HepG2 (cell line): ENCODE results near the gene CAGE1. TPM values are rescaled to one million over a fixed set of nuclear protein-coding genes. Genes with fewer than 3 reads are reported as not detected.
A peak's percentile ranks its signal among the peaks of the same experiment; 100 is the strongest.

Experiments
- NR2C2 ChIP-seq: sonication (generic); formaldehyde crosslinking; IDR thresholded peaks from 2 replicates; pipeline ENCODE4 v1.4.0; 2020; ENCODE audit warnings: missing genetic modification reagents, mild to moderate bottlenecking, moderate library complexity, borderline replicate concordance
- PCBP2 ChIP-seq: fragments of 200-400 bp; formaldehyde crosslinking; optimal IDR thresholded peaks from 2 replicates; pipeline ENCODE3; 2018; ENCODE audit warnings: low read length, low read depth; ENCODE audit not compliant: poor library complexity, severe bottlenecking
- PRPF4 ChIP-seq: fragments of 200-400 bp; formaldehyde crosslinking; IDR thresholded peaks from 2 replicates; pipeline ENCODE4 v1.6.1; 2016; ENCODE audit warnings: low read length, low read depth; ENCODE audit not compliant: poor library complexity, severe bottlenecking
- polyA plus RNA-seq, 8 experiments: library from polyadenylated mRNA; depleted of rRNA in 3 of 8; stranded (reverse) in 7 of 8; unstranded in 1 of 8; fragments of >200 nt; fragmentation: Illumina TruSeq in 4 of 8; extraction: Trizol in 4 of 8; gene quantifications; 2 replicates each; pipeline versions ENCODE4 v1.2.1 to v1.2.3, GENCODE V29; 2011 to 2016; ENCODE audit warnings: low read depth in 4 of 8, missing spikeins in 1 of 8, mixed read lengths in 1 of 8; ENCODE audit not compliant: insufficient read depth in 1 of 8
- total RNA-seq, 5 experiments: library from RNA; depleted of rRNA; stranded (reverse); fragments of >200 nt; fragmentation: Illumina TruSeq; extraction: Trizol; gene quantifications; 2 replicates each; pipeline ENCODE4 v1.2.3, GENCODE V29; 2016; ENCODE audit warnings: low read depth in 1 of 5
- TF ChIP-seq, protein P1 (sequence below): sonication (generic); formaldehyde crosslinking; IDR thresholded peaks from 2 replicates; pipeline ENCODE4 v1.5.0; 2020; ENCODE audit warnings: mild to moderate bottlenecking, missing genetic modification reagents, moderate library complexity
- TF ChIP-seq, protein P2 (sequence below): sonication (generic); formaldehyde crosslinking; IDR thresholded peaks from 2 replicates; pipeline ENCODE4 v1.4.0; 2020; ENCODE audit warnings: mild to moderate bottlenecking, low read depth, missing genetic modification reagents
- TF ChIP-seq, protein P3 (sequence below): IDR thresholded peaks from 2 replicates; pipeline ENCODE4 v1.6.1; 2016
- TF ChIP-seq, protein P4 (sequence below), 2 experiments: sonication (generic) in 1 of 2; formaldehyde crosslinking in 1 of 2; IDR thresholded peaks; 2 replicates each; pipeline versions ENCODE4 v1.5.1 to v1.6.1; 2011 to 2020; ENCODE audit warnings: borderline replicate concordance in 1 of 2, low read depth in 1 of 2, low read length in 1 of 2, mild to moderate bottlenecking in 1 of 2, missing genetic modification reagents in 1 of 2, moderate library complexity in 1 of 2
- TF ChIP-seq, protein P5 (sequence below): sonication (generic); formaldehyde crosslinking; IDR thresholded peaks from 2 replicates; pipeline ENCODE4 v1.4.0; 2020; ENCODE audit warnings: missing genetic modification reagents, borderline replicate concordance
- TF ChIP-seq, protein P6 (sequence below): sonication (generic); formaldehyde crosslinking; IDR thresholded peaks from one replicate; pipeline ENCODE4 v1.5.1; 2020; ENCODE audit warnings: mild to moderate bottlenecking, missing genetic modification reagents; ENCODE audit errors: not compliant biosample characterization

CAGE1 gene
- total and polyA plus RNA-seq, 2 of the 13 experiments (the other 11 are each of a cell fraction or from before 2014, with no cell fraction given): 0.03 to 0.15 TPM

DNA sequence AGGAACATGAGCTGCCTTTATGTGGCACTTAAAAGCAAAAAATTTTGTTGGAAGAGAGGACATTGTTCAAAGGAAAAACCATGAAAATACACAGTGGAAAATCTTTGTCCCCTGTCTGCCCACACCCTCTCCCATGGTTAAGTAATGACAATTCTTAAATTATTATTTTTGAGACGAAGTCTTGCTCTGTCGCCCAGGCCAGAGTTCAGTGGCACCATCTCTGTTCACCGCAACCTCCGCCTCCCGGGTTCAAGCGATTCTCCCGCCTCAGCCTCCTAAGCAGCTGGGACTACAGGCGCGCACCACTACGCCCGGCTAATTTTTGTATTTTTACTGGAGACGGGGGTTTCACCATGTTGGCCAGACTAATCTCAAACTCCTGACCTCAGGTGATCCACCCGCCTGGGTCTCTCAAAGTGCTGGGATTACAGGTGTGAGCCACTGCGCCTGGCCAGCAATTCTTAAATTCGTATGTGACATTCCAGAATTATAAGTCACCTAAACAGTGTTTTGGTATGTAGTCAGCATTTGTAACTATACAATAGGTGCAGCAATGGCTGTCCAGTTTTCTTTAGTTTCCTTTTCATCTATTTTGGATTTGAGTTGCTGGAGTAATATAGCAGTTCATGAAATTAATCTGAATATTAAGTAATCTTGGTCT, 75.9 kb downstream of the CAGE1 start (continued):
- TF ChIP-seq, protein P1, sequence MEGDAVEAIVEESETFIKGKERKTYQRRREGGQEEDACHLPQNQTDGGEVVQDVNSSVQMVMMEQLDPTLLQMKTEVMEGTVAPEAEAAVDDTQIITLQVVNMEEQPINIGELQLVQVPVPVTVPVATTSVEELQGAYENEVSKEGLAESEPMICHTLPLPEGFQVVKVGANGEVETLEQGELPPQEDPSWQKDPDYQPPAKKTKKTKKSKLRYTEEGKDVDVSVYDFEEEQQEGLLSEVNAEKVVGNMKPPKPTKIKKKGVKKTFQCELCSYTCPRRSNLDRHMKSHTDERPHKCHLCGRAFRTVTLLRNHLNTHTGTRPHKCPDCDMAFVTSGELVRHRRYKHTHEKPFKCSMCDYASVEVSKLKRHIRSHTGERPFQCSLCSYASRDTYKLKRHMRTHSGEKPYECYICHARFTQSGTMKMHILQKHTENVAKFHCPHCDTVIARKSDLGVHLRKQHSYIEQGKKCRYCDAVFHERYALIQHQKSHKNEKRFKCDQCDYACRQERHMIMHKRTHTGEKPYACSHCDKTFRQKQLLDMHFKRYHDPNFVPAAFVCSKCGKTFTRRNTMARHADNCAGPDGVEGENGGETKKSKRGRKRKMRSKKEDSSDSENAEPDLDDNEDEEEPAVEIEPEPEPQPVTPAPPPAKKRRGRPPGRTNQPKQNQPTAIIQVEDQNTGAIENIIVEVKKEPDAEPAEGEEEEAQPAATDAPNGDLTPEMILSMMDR: no peak
- TF ChIP-seq, protein P2, sequence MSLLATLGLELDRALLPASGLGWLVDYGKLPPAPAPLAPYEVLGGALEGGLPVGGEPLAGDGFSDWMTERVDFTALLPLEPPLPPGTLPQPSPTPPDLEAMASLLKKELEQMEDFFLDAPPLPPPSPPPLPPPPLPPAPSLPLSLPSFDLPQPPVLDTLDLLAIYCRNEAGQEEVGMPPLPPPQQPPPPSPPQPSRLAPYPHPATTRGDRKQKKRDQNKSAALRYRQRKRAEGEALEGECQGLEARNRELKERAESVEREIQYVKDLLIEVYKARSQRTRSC (CRISPR knock-in tag): no peak
- no peak for TF ChIP-seq PCBP2
- TF ChIP-seq, protein P3, sequence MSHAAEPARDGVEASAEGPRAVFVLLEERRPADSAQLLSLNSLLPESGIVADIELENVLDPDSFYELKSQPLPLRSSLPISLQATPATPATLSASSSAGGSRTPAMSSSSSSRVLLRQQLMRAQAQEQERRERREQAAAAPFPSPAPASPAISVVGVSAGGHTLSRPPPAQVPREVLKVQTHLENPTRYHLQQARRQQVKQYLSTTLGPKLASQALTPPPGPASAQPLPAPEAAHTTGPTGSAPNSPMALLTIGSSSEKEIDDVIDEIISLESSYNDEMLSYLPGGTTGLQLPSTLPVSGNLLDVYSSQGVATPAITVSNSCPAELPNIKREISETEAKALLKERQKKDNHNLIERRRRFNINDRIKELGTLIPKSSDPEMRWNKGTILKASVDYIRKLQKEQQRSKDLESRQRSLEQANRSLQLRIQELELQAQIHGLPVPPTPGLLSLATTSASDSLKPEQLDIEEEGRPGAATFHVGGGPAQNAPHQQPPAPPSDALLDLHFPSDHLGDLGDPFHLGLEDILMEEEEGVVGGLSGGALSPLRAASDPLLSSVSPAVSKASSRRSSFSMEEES: no peak
- TF ChIP-seq NR2C2 (CRISPR knock-in tag): no peak
- TF ChIP-seq, protein P4, sequence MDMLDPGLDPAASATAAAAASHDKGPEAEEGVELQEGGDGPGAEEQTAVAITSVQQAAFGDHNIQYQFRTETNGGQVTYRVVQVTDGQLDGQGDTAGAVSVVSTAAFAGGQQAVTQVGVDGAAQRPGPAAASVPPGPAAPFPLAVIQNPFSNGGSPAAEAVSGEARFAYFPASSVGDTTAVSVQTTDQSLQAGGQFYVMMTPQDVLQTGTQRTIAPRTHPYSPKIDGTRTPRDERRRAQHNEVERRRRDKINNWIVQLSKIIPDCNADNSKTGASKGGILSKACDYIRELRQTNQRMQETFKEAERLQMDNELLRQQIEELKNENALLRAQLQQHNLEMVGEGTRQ (IDR thresholded peaks at IDR 0.05; ENCODE audit: low read depth, low read length): no peak
- TF ChIP-seq, protein P4 (CRISPR knock-in tag; IDR thresholded peaks at IDR 0.05; ENCODE audit: borderline replicate concordance): peak; percentile 84; the same call in 1 of the 2 replicates
- TF ChIP-seq, protein P5, sequence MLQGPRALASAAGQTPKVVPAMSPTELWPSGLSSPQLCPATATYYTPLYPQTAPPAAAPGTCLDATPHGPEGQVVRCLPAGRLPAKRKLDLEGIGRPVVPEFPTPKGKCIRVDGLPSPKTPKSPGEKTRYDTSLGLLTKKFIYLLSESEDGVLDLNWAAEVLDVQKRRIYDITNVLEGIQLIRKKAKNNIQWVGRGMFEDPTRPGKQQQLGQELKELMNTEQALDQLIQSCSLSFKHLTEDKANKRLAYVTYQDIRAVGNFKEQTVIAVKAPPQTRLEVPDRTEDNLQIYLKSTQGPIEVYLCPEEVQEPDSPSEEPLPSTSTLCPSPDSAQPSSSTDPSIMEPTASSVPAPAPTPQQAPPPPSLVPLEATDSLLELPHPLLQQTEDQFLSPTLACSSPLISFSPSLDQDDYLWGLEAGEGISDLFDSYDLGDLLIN (CRISPR knock-in tag): 0 out of 2 replicates have a peak, but pooled peaks have one; percentile 8
- peak; percentile 84 for TF ChIP-seq PRPF4
- TF ChIP-seq, protein P6, sequence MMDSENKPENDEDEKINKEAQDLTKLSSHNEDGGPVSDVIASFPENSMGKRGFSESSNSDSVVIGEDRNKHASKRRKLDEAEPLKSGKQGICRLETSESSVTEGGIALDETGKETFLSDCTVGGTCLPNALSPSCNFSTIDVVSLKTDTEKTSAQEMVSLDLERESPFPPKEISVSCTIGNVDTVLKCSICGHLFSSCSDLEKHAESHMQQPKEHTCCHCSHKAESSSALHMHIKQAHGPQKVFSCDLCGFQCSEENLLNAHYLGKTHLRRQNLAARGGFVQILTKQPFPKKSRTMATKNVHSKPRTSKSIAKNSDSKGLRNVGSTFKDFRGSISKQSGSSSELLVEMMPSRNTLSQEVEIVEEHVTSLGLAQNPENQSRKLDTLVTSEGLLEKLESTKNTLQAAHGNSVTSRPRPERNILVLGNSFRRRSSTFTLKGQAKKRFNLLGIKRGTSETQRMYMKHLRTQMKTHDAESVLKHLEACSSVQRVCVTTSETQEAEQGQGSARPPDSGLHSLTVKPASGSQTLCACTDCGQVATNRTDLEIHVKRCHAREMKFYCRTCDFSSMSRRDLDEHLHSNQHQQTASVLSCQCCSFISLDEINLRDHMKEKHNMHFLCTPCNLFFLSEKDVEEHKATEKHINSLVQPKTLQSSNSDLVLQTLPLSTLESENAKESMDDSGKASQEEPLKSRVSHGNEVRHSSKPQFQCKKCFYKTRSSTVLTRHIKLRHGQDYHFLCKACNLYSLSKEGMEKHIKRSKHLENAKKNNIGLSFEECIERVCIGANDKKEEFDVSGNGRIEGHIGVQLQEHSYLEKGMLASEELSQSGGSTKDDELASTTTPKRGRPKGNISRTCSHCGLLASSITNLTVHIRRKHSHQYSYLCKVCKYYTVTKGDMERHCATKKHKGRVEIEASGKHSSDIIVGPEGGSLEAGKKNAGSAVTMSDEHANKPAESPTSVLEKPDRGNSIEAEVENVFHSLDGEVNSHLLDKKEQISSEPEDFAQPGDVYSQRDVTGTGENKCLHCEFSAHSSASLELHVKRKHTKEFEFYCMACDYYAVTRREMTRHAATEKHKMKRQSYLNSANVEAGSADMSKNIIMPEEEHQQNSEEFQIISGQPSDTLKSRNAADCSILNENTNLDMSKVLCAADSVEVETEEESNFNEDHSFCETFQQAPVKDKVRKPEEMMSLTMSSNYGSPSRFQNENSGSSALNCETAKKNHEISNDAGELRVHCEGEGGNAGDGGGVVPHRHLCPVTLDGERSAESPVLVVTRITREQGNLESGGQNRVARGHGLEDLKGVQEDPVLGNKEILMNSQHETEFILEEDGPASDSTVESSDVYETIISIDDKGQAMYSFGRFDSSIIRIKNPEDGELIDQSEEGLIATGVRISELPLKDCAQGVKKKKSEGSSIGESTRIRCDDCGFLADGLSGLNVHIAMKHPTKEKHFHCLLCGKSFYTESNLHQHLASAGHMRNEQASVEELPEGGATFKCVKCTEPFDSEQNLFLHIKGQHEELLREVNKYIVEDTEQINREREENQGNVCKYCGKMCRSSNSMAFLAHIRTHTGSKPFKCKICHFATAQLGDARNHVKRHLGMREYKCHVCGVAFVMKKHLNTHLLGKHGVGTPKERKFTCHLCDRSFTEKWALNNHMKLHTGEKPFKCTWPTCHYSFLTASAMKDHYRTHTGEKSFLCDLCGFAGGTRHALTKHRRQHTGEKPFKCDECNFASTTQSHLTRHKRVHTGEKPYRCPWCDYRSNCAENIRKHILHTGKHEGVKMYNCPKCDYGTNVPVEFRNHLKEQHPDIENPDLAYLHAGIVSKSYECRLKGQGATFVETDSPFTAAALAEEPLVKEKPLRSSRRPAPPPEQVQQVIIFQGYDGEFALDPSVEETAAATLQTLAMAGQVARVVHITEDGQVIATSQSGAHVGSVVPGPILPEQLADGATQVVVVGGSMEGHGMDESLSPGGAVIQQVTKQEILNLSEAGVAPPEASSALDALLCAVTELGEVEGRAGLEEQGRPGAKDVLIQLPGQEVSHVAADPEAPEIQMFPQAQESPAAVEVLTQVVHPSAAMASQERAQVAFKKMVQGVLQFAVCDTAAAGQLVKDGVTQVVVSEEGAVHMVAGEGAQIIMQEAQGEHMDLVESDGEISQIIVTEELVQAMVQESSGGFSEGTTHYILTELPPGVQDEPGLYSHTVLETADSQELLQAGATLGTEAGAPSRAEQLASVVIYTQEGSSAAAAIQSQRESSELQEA (CRISPR knock-in tag): no peak
